Cardiac fibroblast (primary cell): ENCODE results near the gene ABCC11.
"Not testable (repeated sequence)": the region's sequence is repeated elsewhere in the genome, so short reads cannot be mapped to it uniquely, and the experiment has no call there.

Source experiments
- DNase-seq, 2 donors: peaks; one replicate each; pipeline versions ENCODE4 v3.0.0 to v3.0.0-alpha.2; 2010; ENCODE audit warnings: low read depth in 2 of 2
- H3K4me3 ChIP-seq, 2 donors: replicated peaks in 1 of 2; 1 replicate in 1 of 2; 2 replicates in 1 of 2; pipeline ENCODE4 v1.5.1; 2011; ENCODE audit warnings: low read depth in 2 of 2, low read length in 2 of 2, mild to moderate bottlenecking in 2 of 2, moderate library complexity in 1 of 2
- CTCF ChIP-seq: IDR thresholded peaks from one replicate; pipeline ENCODE4 v1.5.1; 2011; ENCODE audit warnings: low read depth, mild to moderate bottlenecking, low read length, inconsistent platforms

ABCC11 gene

GRCh38 chr16:48194828-48195556, 52.3 kb downstream of the ABCC11 start:
- no peak overlapping the region for H3K4me3 ChIP-seq
- no peak for TF ChIP-seq CTCF
- peak; percentile 15 to 38 for DNase-seq

- DNase-seq = no peak
- no peak for TF ChIP-seq CTCF
- H3K4me3 ChIP-seq = no peak overlapping the region
Observed at GRCh38 chr16:48193846-48194245, 53.5 kb downstream of the ABCC11 start.

- no peak overlapping the region for H3K4me3 ChIP-seq
- TF ChIP-seq CTCF = no peak
- peak in 1 of 2 donors; percentile 15 for DNase-seq
Observed at GRCh38 chr16:48188449-48189102, 58.8 kb downstream of the ABCC11 start.

GRCh38 chr16:48187779-48188178, 59.6 kb downstream of the ABCC11 start:
- DNase-seq = no peak
- no peak overlapping the region for H3K4me3 ChIP-seq
- TF ChIP-seq CTCF = no peak

- no peak overlapping the region for H3K4me3 ChIP-seq
- DNase-seq = no peak
- no peak for TF ChIP-seq CTCF
Observed at GRCh38 chr16:48184681-48185080, 62.7 kb downstream of the ABCC11 start.

- TF ChIP-seq CTCF = no peak
- DNase-seq = no peak
- H3K4me3 ChIP-seq = no peak overlapping the region
Observed at GRCh38 chr16:48182979-48183537, 64.3 kb downstream of the ABCC11 start.

- not testable (repeated sequence) for DNase-seq
Observed at GRCh38 chr16:48181746-48182520, 65.4 kb downstream of the ABCC11 start.

More at GRCh38 chr16:48181746-48182520, 65.4 kb downstream of the ABCC11 start:
- H3K4me3 ChIP-seq = not testable (repeated sequence)
